GM19463 (cell line): ENCODE results near the gene PCBP4.

Experiments used
- ATAC-seq: cut with Tn5 transposase; IDR thresholded peaks from one replicate; pipeline ENCODE4 v1.9.1; 2021; ENCODE audit warnings: mild to moderate bottlenecking, moderate library complexity; ENCODE audit not compliant: unreplicated experiment

Gene PCBP4

GRCh38 chr3:51942603-51943450 lies 24.4 kb downstream of the PCBP4 start:
- ATAC-seq = peak; percentile 22

GRCh38 chr3:51941798-51942602 lies 25.3 kb downstream of the PCBP4 start, which contains the start of the genes PARP3 and RRP9:
TSS of gene PARP3 (plus strand) at chr3:51942363. CDS start at chr3:51943356, 993 bp downstream.
TSS of gene RRP9 (minus strand) at chr3:51941904. CDS start at chr3:51941867, 37 bp downstream.
- peak; percentile 91 for ATAC-seq

- no peak for ATAC-seq
These were observed 25.8 kb downstream of the PCBP4 start for GRCh38 chr3:51941463-51941797.

GRCh38 chr3:51940648-51941462 lies 26.4 kb downstream of the PCBP4 start:
- ATAC-seq = no peak

GRCh38 chr3:51938780-51939425 lies 28.4 kb downstream of the PCBP4 start:
- ATAC-seq = no peak

- ATAC-seq = no peak
These were observed 29.4 kb downstream of the PCBP4 start for GRCh38 chr3:51937611-51938450.

GRCh38 chr3:51937014-51937413 lies 30.2 kb downstream of the PCBP4 start:
- ATAC-seq = no peak

GRCh38 chr3:51935886-51936755 lies 31.1 kb downstream of the PCBP4 start:
- no peak for ATAC-seq

GRCh38 chr3:51934991-51935885 lies 32.0 kb downstream of the PCBP4 start:
- ATAC-seq = no peak

- no peak for ATAC-seq
These were observed 33.0 kb downstream of the PCBP4 start for GRCh38 chr3:51934139-51934850.

GRCh38 chr3:51933471-51934138 lies 33.6 kb downstream of the PCBP4 start:
- no peak for ATAC-seq

GRCh38 chr3:51932471-51933370 lies 34.5 kb downstream of the PCBP4 start:
- no peak for ATAC-seq

- no peak for ATAC-seq
These were observed 35.5 kb downstream of the PCBP4 start for GRCh38 chr3:51931756-51932155.

GRCh38 chr3:51930439-51930838 lies 36.8 kb downstream of the PCBP4 start:
- ATAC-seq = no peak

- ATAC-seq = no peak
These were observed 37.7 kb downstream of the PCBP4 start for GRCh38 chr3:51929420-51930003.
